NB4 (cell line): ENCODE data around the gene ZDHHC11.
"Not testable (repeated sequence)": the region's sequence is repeated elsewhere in the genome, so short reads cannot be mapped to it uniquely, and the experiment has no call there.

Source experiments
- DNase-seq: peaks from one replicate; pipeline ENCODE4 v3.0.0; 2010; ENCODE audit warnings: low read depth
- H3K4me3 ChIP-seq: one replicate; pipeline ENCODE4 v1.5.1; 2011; ENCODE audit warnings: mild to moderate bottlenecking, low read depth, low read length, moderate library complexity
- CTCF ChIP-seq: IDR thresholded peaks from one replicate; pipeline ENCODE4 v1.5.1; 2012; ENCODE audit warnings: low read depth, low read length
- MAX ChIP-seq: IDR thresholded peaks from 2 replicates; pipeline ENCODE4 v1.6.1; 2011; ENCODE audit warnings: low read depth, low read length
- MYC ChIP-seq: IDR thresholded peaks from 2 replicates; pipeline ENCODE4 v1.6.1; 2011; ENCODE audit warnings: low read depth, low read length
- POLR2A ChIP-seq: IDR thresholded peaks from 2 replicates; pipeline ENCODE4 v1.6.1; 2011; ENCODE audit warnings: mild to moderate bottlenecking; ENCODE audit not compliant: insufficient read length; ENCODE audit errors: extremely low read depth

ZDHHC11 gene

GRCh38 chr5:758698-759053, 92.1 kb downstream of the ZDHHC11 start:
- H3K4me3 ChIP-seq = no peak overlapping the region
- DNase-seq = no peak
- TF ChIP-seq CTCF (no peak), MYC (no peak), POLR2A (no peak), MAX (no peak)

DNA sequence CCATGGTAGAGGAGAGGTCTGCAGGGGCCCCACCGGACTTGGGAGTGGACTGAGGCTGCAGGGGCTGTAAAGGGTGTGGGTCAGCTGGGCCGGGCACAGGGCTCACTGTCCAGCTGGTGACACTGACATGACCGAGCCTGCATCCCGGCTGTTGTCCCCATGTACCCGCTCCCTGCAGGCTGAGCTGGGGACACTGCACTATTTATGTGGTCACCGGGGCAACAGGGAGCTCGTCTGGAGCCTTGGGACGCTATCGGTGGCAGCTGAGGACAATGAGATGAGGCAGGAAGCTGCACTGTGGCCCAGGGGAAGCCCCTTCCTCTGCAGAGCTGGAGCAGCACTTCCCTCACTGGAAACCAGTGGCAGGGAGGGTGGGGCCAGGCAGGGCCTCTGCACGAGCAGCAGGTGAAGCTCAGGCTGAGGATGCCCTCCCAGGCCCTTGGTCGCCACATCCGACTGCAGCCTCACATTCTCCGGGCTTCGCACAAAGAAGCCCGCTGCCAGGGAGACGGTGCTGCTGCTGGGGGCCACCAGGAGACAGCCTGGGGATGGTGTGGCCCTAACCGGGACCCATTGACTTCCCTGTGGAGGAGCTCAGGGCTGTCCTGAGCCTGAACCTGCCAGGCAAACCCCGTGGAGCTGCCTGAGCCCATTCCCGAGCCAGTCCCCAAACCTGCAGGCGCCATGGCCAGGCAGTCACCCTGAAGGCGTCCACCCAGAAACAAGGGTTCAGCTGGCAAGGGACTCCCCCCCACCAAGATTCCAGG, 92.7 kb downstream of the ZDHHC11 start:
- TF ChIP-seq CTCF = no peak
- no peak for DNase-seq
- H3K4me3 ChIP-seq = no peak overlapping the region

- TF ChIP-seq POLR2A = no peak
- no peak for TF ChIP-seq CTCF
- no peak for TF ChIP-seq MAX
- no peak for TF ChIP-seq MYC
- no peak overlapping the region for H3K4me3 ChIP-seq
- DNase-seq = no peak
These were observed 93.3 kb downstream of the ZDHHC11 start for GRCh38 chr5:757346-757930.

GRCh38 chr5:756865-757345, 93.9 kb downstream of the ZDHHC11 start:
- DNase-seq = no peak
- no peak overlapping the region for H3K4me3 ChIP-seq
- TF ChIP-seq CTCF (no peak), POLR2A (no peak), MYC (no peak), MAX (no peak)

DNA sequence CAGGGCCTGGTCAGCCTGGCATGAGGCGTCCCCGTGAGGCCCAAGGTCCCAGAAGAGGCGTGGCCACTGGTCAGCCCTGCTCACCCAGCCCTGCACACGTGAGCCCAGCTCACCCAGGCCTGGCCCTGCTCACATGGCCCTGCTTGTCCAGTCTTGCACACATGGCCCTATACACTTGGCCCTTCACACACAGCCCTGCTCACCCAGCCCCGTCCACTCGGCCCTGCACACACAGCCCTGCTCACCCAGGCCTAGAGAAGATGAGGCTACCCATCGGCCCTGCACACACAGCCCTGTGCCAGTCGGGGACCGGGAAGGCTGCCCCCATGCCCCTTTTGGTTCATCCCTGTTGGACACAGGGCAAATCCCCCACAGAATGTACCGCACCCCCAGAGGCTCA, 94.6 kb downstream of the ZDHHC11 start:
- TF ChIP-seq POLR2A (no peak), CTCF (no peak), MYC (no peak), MAX (no peak)
- H3K4me3 ChIP-seq = no peak overlapping the region
- no peak for DNase-seq

DNA sequence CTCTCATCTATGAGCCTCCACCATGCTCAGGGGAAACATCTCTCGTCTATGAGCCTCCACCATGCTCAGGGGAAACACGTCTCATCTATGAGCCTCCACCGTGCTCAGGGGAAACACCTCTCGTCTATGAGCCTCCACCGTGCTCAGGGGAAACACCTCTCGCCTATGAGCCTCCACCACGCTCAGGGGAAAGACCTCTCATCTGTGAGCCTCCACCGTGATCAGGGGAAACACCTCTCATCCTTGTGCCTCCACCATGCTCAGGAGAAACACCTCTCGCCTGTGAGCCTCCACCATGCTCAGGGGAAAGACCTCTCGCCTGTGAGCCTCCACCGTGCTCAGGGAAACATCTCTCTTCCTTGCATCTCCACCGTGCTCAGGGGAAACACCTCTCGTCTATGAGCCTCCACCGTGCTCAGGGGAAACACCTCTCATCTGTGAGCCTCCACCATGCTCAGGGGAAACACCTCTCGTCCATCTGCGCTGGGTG, 96.6 kb downstream of the ZDHHC11 start:
- not testable (repeated sequence) for DNase-seq, H3K4me3 ChIP-seq

DNA sequence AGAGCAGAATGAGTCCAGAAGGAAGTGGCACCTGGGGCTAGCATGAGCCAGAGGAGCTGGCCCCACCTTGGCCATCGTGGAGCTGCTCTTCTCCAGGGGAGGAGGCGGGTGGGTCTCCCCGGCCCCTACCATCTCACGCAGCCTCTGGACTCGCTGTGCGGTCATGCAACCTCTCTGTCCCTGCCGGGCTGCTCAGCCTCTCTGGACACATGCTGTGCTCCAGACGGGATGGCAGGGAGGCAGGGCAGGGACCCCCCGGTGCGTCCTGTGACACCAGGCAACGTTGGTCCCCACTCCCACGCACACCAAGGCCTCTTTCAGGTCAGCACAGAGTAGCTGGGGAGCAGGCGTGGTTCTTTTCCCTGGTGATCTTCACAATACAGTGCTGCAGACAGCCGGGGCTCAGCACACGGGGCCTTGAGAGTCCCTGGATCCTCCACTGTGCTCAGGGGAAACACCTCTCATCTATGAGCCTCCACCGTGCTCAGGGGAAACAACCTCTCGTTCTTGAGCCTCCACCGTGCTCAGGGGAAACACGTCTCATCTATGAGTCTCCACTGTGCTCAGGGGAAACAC, 97.1 kb downstream of the ZDHHC11 start:
- DNase-seq, H3K4me3 ChIP-seq: not testable (repeated sequence)

DNA sequence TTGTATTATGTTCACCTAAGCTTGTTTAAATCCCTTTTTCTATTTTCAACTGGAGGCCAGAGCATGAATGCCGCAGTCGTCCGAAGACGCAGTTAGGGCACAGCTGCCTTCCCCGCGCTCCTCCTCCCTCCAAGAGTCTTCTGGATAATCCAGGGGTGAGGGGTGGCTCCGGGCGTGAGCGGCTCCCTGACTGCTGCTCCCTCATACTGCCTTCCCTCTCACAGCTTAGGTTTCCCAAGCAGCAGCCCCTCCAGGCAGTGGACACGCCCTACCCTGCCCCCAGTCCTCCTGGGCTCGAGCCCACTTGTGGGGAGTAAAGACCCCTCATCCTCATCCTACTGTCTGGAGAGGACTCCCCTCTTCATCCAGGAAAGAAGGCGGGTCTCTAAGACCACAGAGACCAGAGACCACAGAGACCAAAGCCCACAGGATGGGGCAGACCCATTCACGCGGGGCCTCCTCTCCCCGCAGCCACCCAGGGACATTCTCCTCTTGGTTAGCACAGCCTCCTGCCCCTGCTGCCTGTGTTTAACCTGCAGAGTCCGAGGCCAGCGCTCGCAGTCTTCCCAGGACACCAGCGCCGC, 98.2 kb downstream of the ZDHHC11 start:
- DNase-seq = not testable (repeated sequence)

DNA sequence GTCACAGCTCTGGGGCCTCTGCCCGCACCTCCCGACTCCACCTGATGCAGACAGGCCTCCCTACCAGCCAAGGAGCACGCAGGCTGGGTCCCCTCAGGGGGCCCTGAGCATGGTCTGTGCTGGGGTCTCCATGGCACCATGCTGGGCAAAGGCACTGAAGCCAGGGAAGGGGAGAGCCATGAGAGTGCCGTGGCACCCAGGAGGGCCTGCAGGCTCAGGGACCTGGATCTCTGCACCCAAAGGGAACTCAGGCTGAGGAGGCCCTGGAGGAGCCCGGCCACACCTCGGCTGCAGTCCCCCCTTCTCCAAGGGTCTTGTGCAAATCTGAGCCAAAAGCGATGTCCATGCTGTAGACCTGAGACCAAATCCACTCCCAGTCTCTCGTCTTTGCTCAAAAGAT, 98.8 kb downstream of the ZDHHC11 start:
- DNase-seq, H3K4me3 ChIP-seq: not testable (repeated sequence)

More for the DNA sequence above, 98.2 kb downstream of the ZDHHC11 start:
- H3K4me3 ChIP-seq = not testable (repeated sequence)
